COLO829 (cell line): ENCODE measurements around the gene SPINK9.
"Not testable (repeated sequence)": the region's sequence is repeated elsewhere in the genome, so short reads cannot be mapped to it uniquely, and the experiment has no call there.

ENCODE experiments used
- DNase-seq: peaks from one replicate; pipeline ENCODE4 v3.0.0; 2012; ENCODE audit warnings: low spot score

The SPINK9 gene

DNA sequence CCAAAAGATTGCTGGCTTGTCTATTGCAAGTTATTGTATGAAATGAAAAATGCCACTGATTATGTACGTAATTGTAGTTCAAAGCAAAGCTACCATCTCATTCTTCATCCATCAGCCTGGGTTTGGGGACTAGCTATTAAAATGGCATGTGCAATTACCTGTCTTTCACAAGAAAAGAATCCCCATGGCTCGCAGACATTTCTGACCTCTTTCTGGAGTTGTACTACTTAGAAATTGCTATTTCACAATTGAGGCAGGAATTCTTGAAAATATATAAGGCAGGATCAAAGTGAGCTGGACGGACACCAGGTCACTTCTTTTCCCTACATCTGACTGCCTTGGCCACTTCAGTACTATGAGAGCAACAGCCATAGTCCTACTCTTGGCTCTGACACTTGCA lies at the start of gene SPINK9:
Gene SPINK9 (plus strand): TSS at position 301 of the 400 bp plus-strand sequence. CDS start 55 bp downstream, at position 356.
- no peak for DNase-seq

- no peak for DNase-seq
Observed at GRCh38 chr5:148290271-148291195, 44.8 kb upstream of the SPINK9 start.

GRCh38 chr5:148297731-148298130 lies 37.6 kb upstream of the SPINK9 start:
- DNase-seq: no peak

DNA sequence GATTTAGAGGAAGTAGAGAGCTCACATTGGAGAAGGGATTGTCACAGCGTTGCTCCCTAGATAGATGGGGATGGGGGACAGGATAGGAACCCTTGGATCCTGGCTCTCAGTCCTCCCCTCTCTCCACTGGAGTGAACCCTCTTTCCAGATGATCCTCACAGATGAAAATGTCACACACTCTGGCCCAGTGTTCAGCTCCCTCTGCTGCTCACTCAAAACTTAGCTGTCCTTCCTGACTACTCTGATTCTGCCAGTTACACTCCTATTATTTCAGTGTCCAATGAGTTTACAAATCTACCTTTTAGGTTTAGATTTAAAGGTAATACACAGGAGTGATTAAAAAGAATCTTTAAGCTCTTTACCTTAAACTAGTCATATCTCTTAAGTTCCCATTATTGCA lies 28.9 kb upstream of the SPINK9 start:
- no peak for DNase-seq

DNA sequence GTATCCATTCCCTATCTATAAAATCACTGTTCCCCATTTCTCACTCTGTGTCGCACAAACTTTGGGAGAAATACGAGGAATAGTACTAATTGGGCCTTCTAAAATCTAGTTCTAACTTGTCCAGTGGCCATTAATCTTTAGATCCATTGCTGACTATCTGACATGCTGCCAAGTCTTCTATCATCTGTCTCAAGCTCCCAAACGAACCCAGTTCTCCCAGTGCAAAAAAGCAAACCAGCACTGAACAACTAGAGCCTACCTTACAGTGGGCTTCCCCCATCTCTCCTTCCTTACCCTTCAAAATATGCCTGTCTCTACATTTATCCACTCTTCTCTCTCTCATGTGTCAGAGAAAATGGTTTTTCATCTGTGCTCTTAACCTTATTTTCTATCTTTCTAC lies 26.3 kb upstream of the SPINK9 start:
- no peak for DNase-seq

DNA sequence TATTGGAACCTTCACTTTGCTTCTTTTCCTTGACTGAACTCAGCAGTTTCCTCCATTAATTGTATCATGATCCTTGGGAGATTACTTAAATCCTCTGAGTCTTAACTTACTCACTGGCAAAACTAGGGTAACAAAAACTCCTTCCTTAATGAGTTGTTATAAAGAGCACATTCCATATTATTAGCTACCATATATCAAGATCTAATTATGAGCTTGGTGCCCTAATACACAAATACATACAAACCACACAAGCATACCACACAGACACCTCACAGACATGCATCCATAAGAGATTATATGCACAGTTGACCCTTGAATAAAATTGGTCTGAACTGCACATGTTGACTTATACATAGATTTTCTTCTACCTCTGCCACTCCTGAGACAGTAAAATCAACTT lies 25.6 kb upstream of the SPINK9 start:
- no peak for DNase-seq

GRCh38 chr5:148311484-148311883 lies 23.9 kb upstream of the SPINK9 start:
- DNase-seq: no peak

DNA sequence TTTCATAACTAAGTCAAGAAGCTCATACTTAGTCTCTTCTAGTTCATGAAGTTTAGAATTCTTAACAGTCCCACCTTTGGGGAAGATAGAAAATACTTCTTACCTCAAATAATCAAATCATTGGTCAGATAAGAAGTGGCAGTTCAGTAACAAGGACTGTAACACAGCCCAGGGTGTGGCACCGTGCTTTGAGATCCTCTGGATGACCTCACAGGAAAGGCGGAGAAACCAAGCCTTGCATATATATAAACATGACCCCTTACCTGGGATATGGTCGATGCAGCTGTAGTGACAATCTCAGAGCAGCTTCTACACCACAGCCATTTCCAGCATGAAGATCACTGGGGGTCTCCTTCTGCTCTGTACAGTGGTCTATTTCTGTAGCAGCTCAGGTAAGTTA lies 23.2 kb upstream of the SPINK9 start, which contains the start of gene SPINK7:
Gene SPINK7 (plus strand): TSS at position 271 of the 400 bp plus-strand sequence. CDS start 61 bp downstream, at position 332.
- no peak for DNase-seq

DNA sequence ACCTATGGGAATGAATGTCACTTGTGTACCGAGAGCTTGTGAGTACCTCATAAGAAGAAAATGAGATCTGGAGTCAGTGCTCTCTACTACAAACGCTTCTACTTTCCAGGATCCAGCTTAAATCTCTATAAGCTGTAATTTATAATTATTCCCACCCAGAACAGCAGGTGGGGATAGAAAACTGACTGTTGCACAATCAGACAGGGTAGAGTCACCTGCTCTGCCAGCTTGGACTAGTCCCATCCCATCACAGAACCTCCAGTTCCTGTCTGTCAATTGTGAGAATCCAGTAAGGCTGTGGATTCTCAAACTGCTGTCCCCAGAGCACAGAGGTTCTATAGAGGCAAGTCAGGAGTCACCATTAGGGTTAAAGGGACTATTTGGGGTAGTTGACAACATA lies 21.2 kb upstream of the SPINK9 start:
- no peak for DNase-seq

DNA sequence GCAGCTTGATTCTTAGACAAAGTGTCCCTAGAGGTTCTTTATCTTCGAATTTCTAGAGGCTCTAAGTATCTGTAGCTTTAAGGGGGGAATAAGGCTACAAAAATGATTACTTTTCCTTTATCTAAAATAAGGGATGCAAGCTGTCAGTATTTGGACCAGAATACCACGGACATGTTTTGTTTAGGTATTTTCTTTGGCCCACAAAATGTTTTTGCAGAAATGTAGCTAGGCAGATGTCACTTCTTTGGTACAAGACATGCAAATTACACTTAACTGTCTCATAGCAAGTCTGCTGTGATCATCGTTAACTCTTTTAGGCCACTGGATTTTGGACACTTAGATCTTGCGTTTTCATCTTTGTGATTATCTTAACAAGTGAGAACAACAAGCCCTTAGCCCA lies 20.6 kb upstream of the SPINK9 start:
- no peak for DNase-seq

- not testable (repeated sequence) for DNase-seq
Observed at GRCh38 chr5:148320011-148320963, 15.1 kb upstream of the SPINK9 start.

- no peak for DNase-seq
Observed at GRCh38 chr5:148333262-148333849, 2.0 kb upstream of the SPINK9 start.

GRCh38 chr5:148336704-148337435 lies 1.5 kb downstream of the SPINK9 start:
- DNase-seq: no peak

GRCh38 chr5:148342371-148343045 lies 7.1 kb downstream of the SPINK9 start:
- DNase-seq: no peak

GRCh38 chr5:148343046-148343407 lies 7.7 kb downstream of the SPINK9 start:
- DNase-seq: no peak

DNA sequence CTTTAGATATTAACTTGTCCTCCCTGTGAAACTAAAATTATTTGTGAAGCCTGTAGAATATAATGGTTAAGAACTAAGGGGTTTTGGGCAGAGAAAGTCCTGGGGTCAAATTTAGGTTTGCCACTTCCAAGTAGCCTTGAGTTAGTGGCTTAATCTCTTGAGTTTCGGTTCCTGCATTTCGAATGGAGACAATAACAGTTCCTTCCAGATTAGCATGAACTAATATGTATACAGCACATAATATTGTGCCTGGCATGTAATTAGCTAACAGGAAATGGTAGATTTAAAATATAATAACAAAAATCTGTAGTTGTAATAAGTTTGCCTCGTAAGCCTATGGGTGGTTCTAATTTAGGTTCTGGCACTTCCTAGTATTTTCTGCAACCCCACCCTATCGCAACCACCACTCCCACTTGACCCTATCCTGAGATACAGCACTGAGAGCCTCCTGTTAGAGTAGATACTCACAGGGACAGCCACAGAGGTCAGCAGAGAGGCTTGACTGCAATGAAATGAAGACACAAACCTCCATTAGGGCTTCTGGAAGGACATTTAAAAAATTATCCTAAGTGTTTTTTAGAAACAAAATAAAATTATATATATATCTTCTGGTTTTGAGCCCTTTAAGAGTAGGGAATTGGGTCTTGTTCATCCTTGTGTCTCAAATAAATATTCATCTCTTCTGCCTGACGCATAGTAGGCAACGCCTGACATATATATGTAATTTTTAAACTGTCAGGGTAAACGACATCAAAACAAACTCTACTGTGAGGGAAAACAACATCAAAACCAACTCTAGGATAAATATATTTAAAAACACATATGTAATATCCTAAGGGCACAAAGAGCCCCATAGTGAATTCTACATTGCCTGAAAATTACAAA lies 8.5 kb downstream of the SPINK9 start:
- no peak for DNase-seq

DNA sequence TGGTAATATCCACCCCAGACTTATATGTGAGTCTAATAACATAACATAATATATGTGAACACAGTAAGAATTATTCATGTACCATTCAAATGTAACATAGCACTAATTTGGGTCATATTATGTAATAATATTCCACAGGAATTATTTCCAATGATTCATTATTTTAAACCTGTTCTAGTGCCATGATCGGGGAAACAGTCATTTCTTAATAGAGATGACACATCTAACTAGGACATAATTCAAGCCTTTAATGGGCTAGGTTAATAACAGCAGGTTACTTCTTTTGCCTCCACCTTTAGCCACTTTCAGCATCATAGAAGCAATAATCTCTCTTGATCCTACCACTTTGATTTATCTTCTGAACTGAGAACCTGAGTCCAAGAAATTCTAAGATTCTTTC lies 12.3 kb downstream of the SPINK9 start:
- no peak for DNase-seq

DNA sequence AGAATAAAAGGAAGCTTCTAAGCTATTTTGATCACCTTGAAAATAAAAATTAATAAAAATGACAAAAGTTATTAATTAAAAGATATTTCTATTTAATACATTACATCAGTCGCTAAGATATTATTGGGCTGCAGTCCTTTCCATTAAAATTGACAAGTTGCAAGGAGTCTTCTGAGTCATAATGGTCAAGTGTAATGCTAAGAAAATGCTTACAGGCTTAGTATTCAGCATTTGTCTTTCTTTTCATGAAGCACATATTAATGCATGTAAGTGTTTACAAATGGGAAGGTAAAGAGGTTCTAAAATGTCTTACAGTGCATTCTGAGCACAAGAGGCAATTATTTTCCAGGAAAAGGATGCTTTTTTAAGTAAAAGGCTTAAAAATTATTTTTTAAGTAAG lies 17.3 kb downstream of the SPINK9 start:
- DNase-seq: no peak

- DNase-seq: no peak
Observed at GRCh38 chr5:148353634-148354033, 18.3 kb downstream of the SPINK9 start.

DNA sequence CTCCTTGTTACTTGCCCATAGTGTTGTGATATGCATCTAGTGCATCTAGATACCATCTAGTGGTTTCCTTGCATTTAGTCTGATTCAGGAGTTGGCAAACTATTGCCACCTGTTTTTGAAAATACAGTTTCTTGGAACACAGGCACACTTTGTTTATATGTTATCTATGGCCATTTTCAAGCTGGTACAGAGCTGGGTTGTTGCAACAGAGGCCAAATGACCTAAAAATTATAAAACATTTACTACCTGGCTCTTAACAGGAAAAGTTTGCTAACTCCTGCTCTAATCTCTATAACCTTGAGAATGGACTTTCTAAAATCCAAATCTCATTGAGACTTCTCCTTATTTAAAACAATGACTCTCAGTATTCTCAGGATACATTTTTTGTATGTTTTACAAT lies 29.0 kb downstream of the SPINK9 start:
- no peak for DNase-seq
